Stimulated activated CD8-positive, alpha-beta memory T cell treated with anti-CD3 and anti-CD28 coated beads, Interleukin-15, amount 100 ng/mL, for 48 hours (primary cell): ENCODE data around the gene TVP23C.
"Not testable (repeated sequence)": the region's sequence is repeated elsewhere in the genome, so short reads cannot be mapped to it uniquely, and the experiment has no call there.

Experiments used
- DNase-seq, 2 donors: peaks; one replicate each; pipeline ENCODE4 v3.0.0-alpha.2; 2020; ENCODE audit warnings: low read depth in 2 of 2

Gene TVP23C

GRCh38 chr17:15563375-15563857 lies at the start of gene TVP23C:
Gene TVP23C, minus strand, starts transcription at chr17:15563483. Its CDS starts 35 bp downstream, at chr17:15563448.
- peak; percentile 51 to 57 for DNase-seq

- DNase-seq = not testable (repeated sequence)
These were observed 29.7 kb upstream of the TVP23C start for GRCh38 chr17:15592960-15593359.

GRCh38 chr17:15591986-15592385 lies 28.7 kb upstream of the TVP23C start:
- DNase-seq = not testable (repeated sequence)

- DNase-seq = not testable (repeated sequence)
These were observed 27.6 kb upstream of the TVP23C start for GRCh38 chr17:15590844-15591243.

GRCh38 chr17:15589544-15590536 lies 26.6 kb upstream of the TVP23C start:
- peak; percentile 13 to 22 for DNase-seq

GRCh38 chr17:15588017-15588416 lies 24.7 kb upstream of the TVP23C start:
- not testable (repeated sequence) for DNase-seq

- not testable (repeated sequence) for DNase-seq
These were observed 20.0 kb upstream of the TVP23C start for GRCh38 chr17:15583313-15583712.

GRCh38 chr17:15581462-15581861 lies 18.2 kb upstream of the TVP23C start:
- not testable (repeated sequence) for DNase-seq

- not testable (repeated sequence) for DNase-seq
These were observed 13.6 kb upstream of the TVP23C start for GRCh38 chr17:15576848-15577247.

- not testable (repeated sequence) for DNase-seq
These were observed 11.4 kb upstream of the TVP23C start for GRCh38 chr17:15574660-15575059.

- DNase-seq = not testable (repeated sequence)
These were observed 10.6 kb upstream of the TVP23C start for GRCh38 chr17:15573870-15574269.

- not testable (repeated sequence) for DNase-seq
These were observed 489 bp downstream of the TVP23C start for GRCh38 chr17:15562613-15563374.

- DNase-seq = not testable (repeated sequence)
These were observed 1.8 kb downstream of the TVP23C start for GRCh38 chr17:15561439-15561838.

GRCh38 chr17:15558403-15559105 lies 4.7 kb downstream of the TVP23C start:
- DNase-seq = not testable (repeated sequence)

- DNase-seq = not testable (repeated sequence)
These were observed 5.9 kb downstream of the TVP23C start for GRCh38 chr17:15557334-15557832.

- DNase-seq = not testable (repeated sequence)
These were observed 10.4 kb downstream of the TVP23C start for GRCh38 chr17:15552932-15553331.

- DNase-seq = not testable (repeated sequence)
These were observed 13.7 kb downstream of the TVP23C start for GRCh38 chr17:15549552-15549951.

GRCh38 chr17:15546604-15547003 lies 16.7 kb downstream of the TVP23C start:
- DNase-seq = not testable (repeated sequence)

- DNase-seq = not testable (repeated sequence)
These were observed 22.7 kb downstream of the TVP23C start for GRCh38 chr17:15540371-15541219.

- not testable (repeated sequence) for DNase-seq
These were observed 30.2 kb downstream of the TVP23C start for GRCh38 chr17:15533122-15533521.
